ENCODE measurements around the gene LRRC7. TPM values are rescaled to one million over a fixed set of nuclear protein-coding genes. Genes with fewer than 3 reads are reported as not detected.

LRRC7 gene
- total RNA-seq: not detected in 2 replicates

GRCh38 chr1:69567652-69568420 lies at the start of gene LRRC7:
Gene LRRC7 (plus strand): TSS chr1:69567922. CDS start chr1:69568640, 718 bp downstream.
- DNase-seq (ENCODE audit: low read depth): no peak

GRCh38 chr1:69519006-69519405 lies 48.7 kb upstream of the LRRC7 start:
- TF ChIP-seq CTCF (conservative IDR thresholded peaks at IDR 0.05; ENCODE audit: low read depth, low read length): no peak

More at GRCh38 chr1:69567652-69568420, at the start of gene LRRC7:
- peak within 1 kb of the TSS; percentile 59 for H3K4me3 ChIP-seq (ENCODE audit: low read depth, low read length)
- TF ChIP-seq CTCF (conservative IDR thresholded peaks at IDR 0.05; ENCODE audit: low read depth, low read length): no peak

GRCh38 chr1:69520326-69520725 lies 47.4 kb upstream of the LRRC7 start:
- DNase-seq (ENCODE audit: low read depth): no peak
- no peak for TF ChIP-seq CTCF (conservative IDR thresholded peaks at IDR 0.05; ENCODE audit: low read depth, low read length)

More at GRCh38 chr1:69519006-69519405, 48.7 kb upstream of the LRRC7 start:
- H3K4me3 ChIP-seq (ENCODE audit: low read depth, low read length): no peak overlapping the region
- DNase-seq (ENCODE audit: low read depth): no peak

GRCh38 chr1:69523032-69523431 lies 44.7 kb upstream of the LRRC7 start:
- TF ChIP-seq CTCF (conservative IDR thresholded peaks at IDR 0.05; ENCODE audit: low read depth, low read length): no peak
- H3K4me3 ChIP-seq (ENCODE audit: low read depth, low read length): no peak overlapping the region
- no peak for DNase-seq (ENCODE audit: low read depth)

More at GRCh38 chr1:69520326-69520725, 47.4 kb upstream of the LRRC7 start:
- H3K4me3 ChIP-seq (ENCODE audit: low read depth, low read length): no peak overlapping the region

- no peak for DNase-seq (ENCODE audit: low read depth)
- no peak overlapping the region for H3K4me3 ChIP-seq (ENCODE audit: low read depth, low read length)
- no peak for TF ChIP-seq CTCF (conservative IDR thresholded peaks at IDR 0.05; ENCODE audit: low read depth, low read length)
These were observed 44.3 kb upstream of the LRRC7 start for GRCh38 chr1:69523461-69523860.

GRCh38 chr1:69524015-69524414 lies 43.7 kb upstream of the LRRC7 start:
- no peak for DNase-seq (ENCODE audit: low read depth)
- H3K4me3 ChIP-seq (ENCODE audit: low read depth, low read length): no peak overlapping the region
- TF ChIP-seq CTCF (conservative IDR thresholded peaks at IDR 0.05; ENCODE audit: low read depth, low read length): no peak

- no peak overlapping the region for H3K4me3 ChIP-seq (ENCODE audit: low read depth, low read length)
- no peak for TF ChIP-seq CTCF (conservative IDR thresholded peaks at IDR 0.05; ENCODE audit: low read depth, low read length)
- DNase-seq (ENCODE audit: low read depth): no peak
These were observed 40.4 kb upstream of the LRRC7 start for GRCh38 chr1:69527273-69527672.
